Natural killer cell (primary cell): ENCODE data around the gene RBMS3. TPM values are rescaled to one million over a fixed set of nuclear protein-coding genes. Genes with fewer than 3 reads are reported as not detected.

Source experiments
- ATAC-seq, 3 donors: fragments of 150-1000 bp in 2 of 3; fragments of 200-7000 bp in 1 of 3; cut with Tn5 transposase; 1 replicate in 1 of 3; 2 replicates in 2 of 3; pipeline ENCODE4 v1.10.0; 2021; ENCODE audit warnings: mild to moderate bottlenecking in 2 of 3, moderate library complexity in 2 of 3
- DNase-seq, 2 donors: peaks; one replicate each; pipeline versions ENCODE4 v3.0.0 to v3.0.0-alpha.2; 2013 to 2021; ENCODE audit warnings: mixed read lengths in 1 of 2
- H3K27ac ChIP-seq: one replicate; pipeline ENCODE4 v1.5.1; 2013; ENCODE audit warnings: mild to moderate bottlenecking, low read length
- H3K27me3 ChIP-seq: one replicate; pipeline ENCODE4 v1.6.1; 2013; ENCODE audit warnings: low read length; ENCODE audit not compliant: control insufficient read depth, insufficient read depth
- H3K36me3 ChIP-seq: one replicate; pipeline ENCODE4 v1.6.1; 2013; ENCODE audit warnings: low read length; ENCODE audit not compliant: control insufficient read depth, insufficient read depth
- H3K4me1 ChIP-seq: one replicate; pipeline ENCODE4 v1.6.1; 2013; ENCODE audit warnings: low read length; ENCODE audit not compliant: control insufficient read depth, insufficient read depth
- H3K4me3 ChIP-seq: one replicate; pipeline ENCODE4 v1.5.1; 2013; ENCODE audit warnings: low read length
- H3K9me3 ChIP-seq: one replicate; pipeline ENCODE4 v1.6.1; 2013; ENCODE audit warnings: low read length; ENCODE audit not compliant: control insufficient read depth, insufficient read depth
- H3K27ac Mint-ChIP-seq, 2 donors: one replicate each; pipeline ENCODE4 v1.8.0; 2022; ENCODE audit warnings: mild to moderate bottlenecking in 2 of 2, mixed read lengths in 2 of 2, moderate library complexity in 1 of 2
- H3K27me3 Mint-ChIP-seq, 2 donors: one replicate each; pipeline ENCODE4 v1.8.0; 2022; ENCODE audit warnings: low read depth in 2 of 2, mixed read lengths in 2 of 2
- H3K36me3 Mint-ChIP-seq: one replicate; pipeline ENCODE4 v1.8.0; 2022; ENCODE audit warnings: mixed read lengths
- H3K4me1 Mint-ChIP-seq, 2 donors: one replicate each; pipeline ENCODE4 v1.8.0; 2022; ENCODE audit warnings: mixed read lengths in 2 of 2
- H3K4me3 Mint-ChIP-seq: one replicate; pipeline ENCODE4 v1.8.0; 2022; ENCODE audit warnings: mild to moderate bottlenecking, moderate library complexity, mixed read lengths
- H3K9me3 Mint-ChIP-seq, 2 donors: one replicate each; pipeline ENCODE4 v1.8.0; 2022; ENCODE audit warnings: mixed read lengths in 2 of 2
- CTCF ChIP-seq: fragments of 200-600 bp; IDR thresholded peaks from one replicate; pipeline ENCODE4 v1.8.0; 2022; ENCODE audit warnings: antibody characterized with exemption
- WGBS: methylation state at CpG from one replicate; pipeline ENCODE4 v1.1.7; 2013; ENCODE audit warnings: missing lambda C conversion rate; ENCODE audit not compliant: insufficient coverage; 5-methylcytosine and 5-hydroxymethylcytosine counted together
- intact Hi-C: fragments of 100-400 bp; cut with micrococcal nuclease; formaldehyde crosslinking; loops from one replicate; pipeline ENCODE4 v1.14.2; 2022
- total RNA-seq, 4 donors: library from RNA; stranded (reverse); fragments of 120-200 nt in 1 of 4; gene quantifications; one replicate each; pipeline versions ENCODE4 v1.2.3 to v1.2.4, GENCODE V29; 2013 to 2022

The RBMS3 gene
- total RNA-seq, 3 donors from 2014 or later (not counting 1 experiment from before 2014, with no cell fraction given), result 0.16 TPM; not detected in 2

GRCh38 chr3:29245441-29245840 is 35.4 kb upstream of the RBMS3 start:
- DNase-seq, result no peak
- H3K9me3 Mint-ChIP-seq, result peaks cover 9 to 14% of the 10 kb centered on the region in 2 donors
- Histone ChIP-seq H3K4me1 (no peaks in the 10 kb centered on the region), H3K36me3 (no peaks in the 10 kb centered on the region), H3K9me3 (no peaks in the 10 kb centered on the region), H3K27ac (no peak overlapping the region), H3K4me3 (no peak overlapping the region), H3K27me3 (no peaks in the 10 kb centered on the region)
- no peak for ATAC-seq
- no peak overlapping the region for H3K4me3 Mint-ChIP-seq
- H3K27ac Mint-ChIP-seq, result no peak overlapping the region
- no peaks in the 10 kb centered on the region for H3K36me3 Mint-ChIP-seq
- TF ChIP-seq CTCF, result no peak
- 90% methylated on average over 2 of the region's 2 CpGs for WGBS
- H3K27me3 Mint-ChIP-seq, result no peaks in the 10 kb centered on the region
- intact Hi-C loops, result no loop called here
- no peaks in the 10 kb centered on the region for H3K4me1 Mint-ChIP-seq

DNA sequence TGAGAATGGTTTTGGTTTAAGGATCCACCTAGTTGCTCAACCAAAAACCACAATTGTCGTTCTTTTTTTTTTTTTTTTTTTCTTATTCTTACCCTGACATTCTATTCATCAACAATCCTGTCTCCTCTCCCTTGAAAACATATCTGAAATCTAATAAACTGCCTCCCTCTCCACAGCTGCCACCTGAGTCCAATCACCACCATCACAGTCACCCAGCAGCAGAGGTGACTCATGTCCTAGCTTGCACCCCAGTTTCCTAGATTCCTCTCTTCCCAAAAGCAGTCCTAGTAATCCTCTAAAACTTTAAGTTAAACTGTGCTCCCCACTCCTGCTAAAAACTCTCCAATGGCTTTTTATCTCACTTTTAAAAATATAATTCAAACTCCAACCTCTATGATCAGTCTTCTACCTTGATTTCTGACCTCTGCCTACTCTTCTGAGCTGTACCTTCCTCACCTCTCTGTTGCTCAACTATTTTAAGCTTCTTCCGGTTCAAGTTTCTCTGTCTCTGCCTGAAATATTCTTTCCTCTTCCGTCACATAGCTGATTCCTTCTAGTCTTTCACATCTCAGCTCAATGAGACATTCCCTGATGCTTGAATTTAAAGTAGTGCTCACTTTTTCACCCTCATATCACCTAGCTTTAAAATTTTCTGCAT is 33.7 kb upstream of the RBMS3 start:
- TF ChIP-seq CTCF, result no peak
- intact Hi-C loops, result no loop called here
- DNase-seq (no peak), ATAC-seq (no peak)
- no peaks in the 10 kb centered on the region for H3K4me1 Mint-ChIP-seq
- Histone ChIP-seq H3K9me3 (no peaks in the 10 kb centered on the region), H3K27me3 (no peaks in the 10 kb centered on the region), H3K4me3 (no peak overlapping the region), H3K27ac (no peak overlapping the region), H3K4me1 (no peaks in the 10 kb centered on the region), H3K36me3 (no peaks in the 10 kb centered on the region)
- H3K27ac Mint-ChIP-seq, result no peak overlapping the region
- H3K36me3 Mint-ChIP-seq, result no peaks in the 10 kb centered on the region
- WGBS, result 86% methylated on average over 3 of the region's 3 CpGs
- peaks cover 9 to 11% of the 10 kb centered on the region in 2 donors for H3K9me3 Mint-ChIP-seq
- no peaks in the 10 kb centered on the region for H3K27me3 Mint-ChIP-seq
- no peak overlapping the region for H3K4me3 Mint-ChIP-seq

DNA sequence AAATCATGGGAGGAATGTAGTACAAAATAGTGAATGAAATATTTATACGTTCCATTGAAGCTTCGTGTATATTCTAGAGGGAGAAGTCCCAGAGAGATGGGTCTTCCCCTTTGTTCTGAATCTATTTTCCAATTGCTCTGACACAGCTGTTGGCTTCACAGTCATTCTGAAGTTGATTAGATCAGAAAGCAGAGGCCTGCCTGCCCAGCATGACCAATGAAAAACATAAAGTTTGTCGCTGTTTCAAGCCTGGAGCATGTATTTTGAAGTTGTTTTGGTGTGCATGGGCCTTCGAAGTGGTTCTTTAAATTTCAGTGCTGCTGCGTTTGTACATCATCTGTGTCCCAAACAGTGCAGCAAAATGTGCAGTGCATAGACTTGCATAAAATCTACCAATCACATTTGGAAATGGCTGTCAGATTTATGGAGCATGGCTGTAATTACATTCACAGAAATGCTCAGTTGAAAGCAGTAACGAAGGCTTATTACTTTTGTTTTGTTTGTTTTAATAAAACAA is 31.0 kb upstream of the RBMS3 start:
- TF ChIP-seq CTCF, result no peak
- H3K27ac ChIP-seq, result no peak overlapping the region
- H3K27me3 ChIP-seq, result no peaks in the 10 kb centered on the region
- H3K4me3 ChIP-seq, result no peak overlapping the region
- DNase-seq, result no peak
- H3K36me3 ChIP-seq, result no peaks in the 10 kb centered on the region
- intact Hi-C loops, result no loop called here
- no peak for ATAC-seq
- H3K4me1 ChIP-seq, result no peaks in the 10 kb centered on the region
- Mint-ChIP-seq H3K27ac (no peak overlapping the region), H3K27me3 (no peaks in the 10 kb centered on the region), H3K4me3 (no peak overlapping the region), H3K36me3 (no peaks in the 10 kb centered on the region), H3K9me3 (peaks cover 9 to 11% of the 10 kb centered on the region in 2 donors), H3K4me1 (no peaks in the 10 kb centered on the region)
- 86% methylated on average over 6 of the region's 6 CpGs for WGBS
- H3K9me3 ChIP-seq, result no peaks in the 10 kb centered on the region
